Testis (tissue), 3 donors: ENCODE measurements around the gene TM9SF4. TPM values are rescaled to one million over a fixed set of nuclear protein-coding genes. Genes with fewer than 3 reads are reported as not detected.

Experiments
- DNase-seq: peaks from one replicate; pipeline ENCODE4 v3.0.0-alpha.2; 2019
- H3K27ac ChIP-seq, 2 donors: fragments of 200-600 bp; sonication (generic); one replicate each; pipeline ENCODE4 v1.5.1; 2019
- H3K27me3 ChIP-seq: fragments of 200-600 bp; sonication (generic); one replicate; pipeline ENCODE4 v1.5.1; 2019
- H3K36me3 ChIP-seq: fragments of 200-600 bp; sonication (generic); one replicate; pipeline ENCODE4 v1.5.1; 2017; ENCODE audit warnings: low read depth; ENCODE audit errors: missing control alignments
- H3K4me1 ChIP-seq: fragments of 200-600 bp; sonication (generic); one replicate; pipeline ENCODE4 v1.5.1; 2019
- H3K4me3 ChIP-seq, 2 donors: fragments of 200-600 bp; sonication (generic); one replicate each; pipeline ENCODE4 v1.5.1; 2017 to 2019
- H3K9me3 ChIP-seq: fragments of 200-600 bp; sonication (generic); one replicate; pipeline ENCODE4 v1.5.1; 2017
- CTCF ChIP-seq, 3 experiments: fragments of 450-650 bp in 2 of 3; fragments of 200-600 bp in 1 of 3; sonication (generic) in 1 of 3; IDR thresholded peaks; one replicate each; pipeline ENCODE4 v1.5.1; 2016 to 2019; ENCODE audit warnings: antibody characterized with exemption in 3 of 3, mild to moderate bottlenecking in 2 of 3, moderate library complexity in 1 of 3
- POLR2A ChIP-seq: fragments of 450-650 bp; IDR thresholded peaks from one replicate; pipeline ENCODE4 v1.6.1; 2017; ENCODE audit warnings: antibody characterized with exemption, mild to moderate bottlenecking, moderate library complexity
- WGBS, 2 donors: methylation state at CpG; one replicate each; pipeline ENCODE4 v1.1.5; 2018; 5-methylcytosine and 5-hydroxymethylcytosine counted together
- intact Hi-C: fragments of 100-400 bp; cut with DNase I; formaldehyde crosslinking; loops from one replicate; pipeline ENCODE4 v1.15.1; 2023; ENCODE audit warnings: low total_unique reads
- polyA plus RNA-seq: library from polyadenylated mRNA; stranded (reverse); fragments of 350-450 nt; fragmentation: Illumina TruSeq; extraction: RNeasy Lipid Tissue Mini Kit (QIAGEN cat#74804); gene quantifications from one replicate; pipeline ENCODE4 v1.2.3, GENCODE V29; 2014; ENCODE audit warnings: low read depth, low replicate concordance; ENCODE audit not compliant: insufficient read depth
- total RNA-seq, 2 donors: library from RNA; depleted of rRNA; stranded (reverse); fragments of >200 nt; gene quantifications; one replicate each; pipeline ENCODE4 v1.2.3, GENCODE V29; 2016

The TM9SF4 gene
- total and polyA plus RNA-seq, 3 donors from 2014 or later = 53.2 to 55.8 (median 54.3) TPM

GRCh38 chr20:32128167-32128566, 18.7 kb downstream of the TM9SF4 start:
- no peak for DNase-seq
- H3K27me3 ChIP-seq = no peaks in the 10 kb centered on the region
- 93 to 97% methylated on average over 2 of the region's 2 CpGs for WGBS, 2 donors
- intact Hi-C loops = no loop called here
- no peaks in the 10 kb centered on the region for H3K36me3 ChIP-seq
- TF ChIP-seq CTCF (IDR thresholded peaks at IDR 0.05) (no peak), POLR2A (no peak)
- H3K4me3 ChIP-seq = no peak overlapping the region
- peaks cover 5% of the 10 kb centered on the region for H3K4me1 ChIP-seq
- no peak overlapping the region for H3K27ac ChIP-seq
- no peaks in the 10 kb centered on the region for H3K9me3 ChIP-seq

GRCh38 chr20:32129863-32130262, 20.3 kb downstream of the TM9SF4 start:
- TF ChIP-seq CTCF (IDR thresholded peaks at IDR 0.05) (no peak), POLR2A (no peak)
- Histone ChIP-seq H3K9me3 (no peaks in the 10 kb centered on the region), H3K36me3 (no peaks in the 10 kb centered on the region), H3K4me3 (no peak overlapping the region), H3K27me3 (no peaks in the 10 kb centered on the region), H3K27ac (no peak overlapping the region), H3K4me1 (peaks cover 5% of the 10 kb centered on the region)
- DNase-seq = no peak
- WGBS, 2 donors = 95 to 96% methylated on average over 5 of the region's 5 CpGs
- intact Hi-C loops = no loop called here

GRCh38 chr20:32130352-32130751, 20.8 kb downstream of the TM9SF4 start:
- DNase-seq = no peak
- H3K9me3 ChIP-seq = no peaks in the 10 kb centered on the region
- no peak overlapping the region for H3K4me3 ChIP-seq
- no peak overlapping the region for H3K27ac ChIP-seq
- H3K36me3 ChIP-seq = no peaks in the 10 kb centered on the region
- H3K27me3 ChIP-seq = no peaks in the 10 kb centered on the region
- intact Hi-C loops = no loop called here
- 26 to 73% methylated on average over 2 of the region's 2 CpGs for WGBS, 2 donors
- TF ChIP-seq CTCF (IDR thresholded peaks at IDR 0.05) (no peak), POLR2A (no peak)
- peaks cover 5% of the 10 kb centered on the region for H3K4me1 ChIP-seq

- Histone ChIP-seq H3K4me1 (peaks cover 5% of the 10 kb centered on the region), H3K9me3 (no peaks in the 10 kb centered on the region), H3K4me3 (no peak overlapping the region), H3K27me3 (no peaks in the 10 kb centered on the region), H3K27ac (no peak overlapping the region), H3K36me3 (no peaks in the 10 kb centered on the region)
- WGBS, 2 donors = 23 to 68% methylated on average over 2 of the region's 2 CpGs
- intact Hi-C loops = no loop called here
- no peak for TF ChIP-seq POLR2A
- no peak for TF ChIP-seq CTCF (IDR thresholded peaks at IDR 0.05)
- no peak for DNase-seq
Measured at GRCh38 chr20:32130965-32131364, 21.5 kb downstream of the TM9SF4 start.

- Histone ChIP-seq H3K27me3 (no peaks in the 10 kb centered on the region), H3K9me3 (no peaks in the 10 kb centered on the region), H3K27ac (no peak overlapping the region), H3K4me3 (no peak overlapping the region), H3K4me1 (peaks cover 5% of the 10 kb centered on the region), H3K36me3 (no peaks in the 10 kb centered on the region)
- TF ChIP-seq POLR2A = no peak
- no peak for TF ChIP-seq CTCF (IDR thresholded peaks at IDR 0.05)
- no peak for DNase-seq
- WGBS, 2 donors = 89 to 92% methylated on average over 10 of the region's 10 CpGs
- intact Hi-C loops = no loop called here
Measured at GRCh38 chr20:32132911-32133549, 23.5 kb downstream of the TM9SF4 start.
